ENCODE measurements around the gene NHERF2.

GRCh38 chr16:1998852-1999801 lies 27.6 kb upstream of the NHERF2 start:
- TF ChIP-seq CTCF (conservative IDR thresholded peaks at IDR 0.05; ENCODE audit: low read depth in 2 of 2) (no peak), JUNB (IDR thresholded peaks at IDR 0.05; ENCODE audit: unreplicated experiment) (no peak), EZH2 (IDR thresholded peaks at IDR 0.05; ENCODE audit: low read depth, unreplicated experiment) (no peak), POLR2AphosphoS5 (IDR thresholded peaks at IDR 0.05; ENCODE audit: low read depth) (no peak), CREB1 (CRISPR knock-in tag; IDR thresholded peaks at IDR 0.05; ENCODE audit: low read depth) (no peak), NANOG (IDR thresholded peaks at IDR 0.05; ENCODE audit: borderline replicate concordance) (no peak), ZNF331 (CRISPR knock-in tag; IDR thresholded peaks at IDR 0.05; ENCODE audit: low read depth) (no peak)
